Smooth muscle cell (in vitro differentiated cells): Measurements from ENCODE around the gene ZDHHC8. TPM values are rescaled to one million over a fixed set of nuclear protein-coding genes. Genes with fewer than 3 reads are reported as not detected.

Experiments
- DNase-seq: peaks from one replicate; lab custom pipeline; 2025; ENCODE audit not compliant: unreplicated experiment; lab: John Stamatoyannopoulos, UW
- H2AFZ ChIP-seq: fragments of 200-600 bp; sonication (generic); 2 replicates; pipeline ENCODE4 v1.6.0; 2016; ENCODE audit warnings: antibody characterized with exemption, low read depth, mild to moderate bottlenecking
- H3F3A ChIP-seq: fragments of 200-600 bp; sonication (generic); 2 replicates; pipeline ENCODE4 v1.6.0; 2017; ENCODE audit warnings: antibody characterized with exemption, low read depth
- H3K27ac ChIP-seq: fragments of 200-600 bp; sonication (generic); 2 replicates; pipeline ENCODE4 v1.5.1; 2016; ENCODE audit warnings: low read depth, mild to moderate bottlenecking
- H3K27me3 ChIP-seq: fragments of 200-600 bp; sonication (generic); 2 replicates; pipeline ENCODE4 v1.6.1; 2016; ENCODE audit warnings: low read depth, mild to moderate bottlenecking
- H3K36me3 ChIP-seq: fragments of 200-600 bp; sonication (generic); 2 replicates; pipeline ENCODE4 v1.5.1; 2016; ENCODE audit warnings: low read depth
- H3K4me1 ChIP-seq: fragments of 200-600 bp; sonication (generic); 2 replicates; pipeline ENCODE4 v1.5.1; 2016; ENCODE audit warnings: low read depth
- H3K4me2 ChIP-seq: fragments of 200-600 bp; sonication (generic); 2 replicates; pipeline ENCODE4 v1.6.0; 2016; ENCODE audit warnings: mild to moderate bottlenecking
- H3K4me3 ChIP-seq: fragments of 200-600 bp; sonication (generic); 2 replicates; pipeline ENCODE4 v1.5.1; 2016; ENCODE audit warnings: mild to moderate bottlenecking
- H3K79me2 ChIP-seq: fragments of 200-600 bp; sonication (generic); 2 replicates; pipeline ENCODE4 v1.6.0; 2016; ENCODE audit warnings: low read depth, mild to moderate bottlenecking
- H3K9ac ChIP-seq: fragments of 200-600 bp; sonication (generic); 2 replicates; pipeline ENCODE4 v1.6.0; 2016; ENCODE audit warnings: low read depth
- H3K9me3 ChIP-seq: fragments of 200-600 bp; sonication (generic); replicated peaks from 2 replicates; pipeline ENCODE4 v1.5.1; 2016; ENCODE audit warnings: low read depth
- H4K20me1 ChIP-seq: fragments of 200-600 bp; sonication (generic); 2 replicates; pipeline ENCODE4 v1.6.0; 2016; ENCODE audit warnings: low read depth
- CTCF ChIP-seq: fragments of 200-600 bp; sonication (generic); IDR thresholded peaks from 2 replicates; pipeline ENCODE4 v1.5.1; 2017; ENCODE audit warnings: borderline replicate concordance, mild to moderate bottlenecking, antibody characterized with exemption; ENCODE audit not compliant: insufficient read depth, poor library complexity, severe bottlenecking
- WGBS: methylation state at CpG from one replicate; pipeline ENCODE4 v1.1.7; 2016; ENCODE audit warnings: low lambda C conversion rate; 5-methylcytosine and 5-hydroxymethylcytosine counted together
- polyA plus RNA-seq: library from polyadenylated mRNA; unstranded; fragments of >200 nt; fragmentation: Nextera tagmentation; extraction: Ambion mirVana; gene quantifications from 2 replicates; pipeline ENCODE4 v1.2.1, GENCODE V29; 2016
- total RNA-seq: library from RNA; depleted of rRNA; stranded (reverse); fragments of >200 nt; gene quantifications from 2 replicates; pipeline ENCODE4 v1.2.3, GENCODE V29; 2014

The ZDHHC8 gene
- total and polyA plus RNA-seq, 2 experiments from 2014 or later = 12.7 to 53.9 TPM

- WGBS = 96% methylated on average over 26 of the region's 26 CpGs
- no peak for DNase-seq
- Histone ChIP-seq H2AFZ (no peak overlapping the region), H4K20me1 (peaks cover 13% of the 10 kb centered on the region), H3K9ac (no peak overlapping the region), H3K36me3 (no peaks in the 10 kb centered on the region), H3K4me1 (peaks cover 3% of the 10 kb centered on the region), H3K27me3 (no peaks in the 10 kb centered on the region), H3K4me2 (no peak overlapping the region), H3K9me3 (no peaks in the 10 kb centered on the region), H3K79me2 (peaks cover 21% of the 10 kb centered on the region), H3F3A (no peaks in the 10 kb centered on the region), H3K4me3 (no peak overlapping the region), H3K27ac (no peak overlapping the region)
- TF ChIP-seq CTCF = no peak
These were observed 18.7 kb upstream of the ZDHHC8 start for GRCh38 chr22:20112623-20113511.

- no peak overlapping the region for H3K9ac ChIP-seq
- no peak overlapping the region for H3K4me3 ChIP-seq
- no peak overlapping the region for H2AFZ ChIP-seq
- WGBS = 96% methylated on average over 13 of the region's 19 CpGs
- no peaks in the 10 kb centered on the region for H3K36me3 ChIP-seq
- no peaks in the 10 kb centered on the region for H3K27me3 ChIP-seq
- no peak overlapping the region for H3K4me2 ChIP-seq
- H3F3A ChIP-seq = peaks cover 7% of the 10 kb centered on the region
- DNase-seq = no peak
- H3K27ac ChIP-seq = no peak overlapping the region
- no peaks in the 10 kb centered on the region for H3K9me3 ChIP-seq
- peaks cover 29% of the 10 kb centered on the region for H3K79me2 ChIP-seq
- H3K4me1 ChIP-seq = peaks cover 8% of the 10 kb centered on the region
- TF ChIP-seq CTCF = no peak
- H4K20me1 ChIP-seq = peaks cover 17% of the 10 kb centered on the region
These were observed 17.9 kb upstream of the ZDHHC8 start for GRCh38 chr22:20113551-20114310.

- Histone ChIP-seq H2AFZ (no peak overlapping the region), H3F3A (peaks cover 7% of the 10 kb centered on the region), H3K4me2 (no peak overlapping the region), H3K79me2 (peaks cover 40% of the 10 kb centered on the region), H4K20me1 (peaks cover 10% of the 10 kb centered on the region), H3K27me3 (no peaks in the 10 kb centered on the region), H3K36me3 (no peaks in the 10 kb centered on the region), H3K4me3 (no peak overlapping the region), H3K4me1 (peaks cover 12% of the 10 kb centered on the region), H3K9me3 (no peaks in the 10 kb centered on the region), H3K27ac (no peak overlapping the region), H3K9ac (no peak overlapping the region)
- no peak for DNase-seq
- no peak for TF ChIP-seq CTCF
- 94% methylated on average over 36 of the region's 36 CpGs for WGBS
These were observed 16.8 kb upstream of the ZDHHC8 start for GRCh38 chr22:20114506-20115475.
